H9 (cell line): Measurements from ENCODE around the gene SNX25. TPM values are rescaled to one million over a fixed set of nuclear protein-coding genes. Genes with fewer than 3 reads are reported as not detected.

Source experiments
- DNase-seq: peaks from one replicate; pipeline ENCODE4 v3.0.0-alpha.2; 2017
- H2AFZ ChIP-seq: one replicate; pipeline ENCODE4 v1.6.1; 2013; ENCODE audit warnings: mild to moderate bottlenecking, low read length, control low read depth, moderate library complexity
- H2AK5ac ChIP-seq: 2 replicates; pipeline ENCODE4 v1.6.1; 2013; ENCODE audit warnings: low read length, control low read depth, mixed read lengths; ENCODE audit not compliant: insufficient read length
- H2BK120ac ChIP-seq: one replicate; pipeline ENCODE4 v1.6.1; 2013; ENCODE audit warnings: low read depth, mild to moderate bottlenecking, low read length, control low read depth, inconsistent platforms; ENCODE audit not compliant: poor library complexity, severe bottlenecking
- H2BK12ac ChIP-seq: 2 replicates; pipeline ENCODE4 v1.6.1; 2013; ENCODE audit warnings: low read length, control low read depth, mixed read lengths, low read depth; ENCODE audit not compliant: insufficient read length
- H2BK15ac ChIP-seq: 2 replicates; pipeline ENCODE4 v1.6.1; 2013; ENCODE audit warnings: low read depth, low read length, control low read depth
- H2BK20ac ChIP-seq: one replicate; pipeline ENCODE4 v1.6.1; 2013; ENCODE audit warnings: low read depth, mild to moderate bottlenecking, low read length, control low read depth, inconsistent platforms; ENCODE audit not compliant: poor library complexity, severe bottlenecking
- H2BK5ac ChIP-seq: 2 replicates; pipeline ENCODE4 v1.6.1; 2013; ENCODE audit warnings: low read length, control low read depth, mixed read lengths; ENCODE audit not compliant: insufficient read length
- H3K14ac ChIP-seq: 2 replicates; pipeline ENCODE4 v1.6.1; 2013; ENCODE audit warnings: low read length, control low read depth; ENCODE audit not compliant: insufficient read depth
- H3K18ac ChIP-seq: 2 replicates; pipeline ENCODE4 v1.6.1; 2013; ENCODE audit warnings: low read depth, mild to moderate bottlenecking, mixed read lengths, low read length, control low read depth; ENCODE audit not compliant: insufficient read length
- H3K23ac ChIP-seq: 2 replicates; pipeline ENCODE4 v1.6.1; 2013; ENCODE audit warnings: low read length, control low read depth, mixed read lengths, low read depth; ENCODE audit not compliant: insufficient read length
- H3K23me2 ChIP-seq: 2 replicates; pipeline ENCODE4 v1.6.1; 2013; ENCODE audit warnings: low read depth, mild to moderate bottlenecking, mixed read lengths, low read length, control low read depth; ENCODE audit not compliant: insufficient read length, poor library complexity, severe bottlenecking
- H3K27ac ChIP-seq: 2 replicates; pipeline ENCODE4 v1.5.1; 2013; ENCODE audit warnings: low read length, control low read depth, mixed read lengths, low read depth; ENCODE audit not compliant: insufficient read length
- H3K27me3 ChIP-seq: 2 replicates; pipeline ENCODE4 v1.6.1; 2013; ENCODE audit warnings: low read length, control low read depth, inconsistent platforms; ENCODE audit not compliant: insufficient read depth
- H3K4ac ChIP-seq: 2 replicates; pipeline ENCODE4 v1.6.1; 2013; ENCODE audit warnings: low read depth, mild to moderate bottlenecking, control low read depth, inconsistent platforms, low read length, moderate library complexity
- H3K4me1 ChIP-seq: 2 replicates; pipeline ENCODE4 v1.6.1; 2013; ENCODE audit warnings: low read length, control low read depth, inconsistent platforms; ENCODE audit not compliant: insufficient read depth
- H3K4me2 ChIP-seq: 2 replicates; pipeline ENCODE4 v1.6.1; 2013; ENCODE audit warnings: low read length, control low read depth, mixed read lengths; ENCODE audit not compliant: insufficient read length, insufficient read depth
- H3K56ac ChIP-seq: 2 replicates; pipeline ENCODE4 v1.6.1; 2013; ENCODE audit warnings: low read depth, mild to moderate bottlenecking, mixed read lengths, low read length, control low read depth; ENCODE audit not compliant: insufficient read length
- H3K79me1 ChIP-seq: 2 replicates; pipeline ENCODE4 v1.6.1; 2013; ENCODE audit warnings: low read depth, mild to moderate bottlenecking, moderate library complexity, low read length, control low read depth, inconsistent platforms; ENCODE audit not compliant: insufficient read depth, poor library complexity, severe bottlenecking
- H3K79me2 ChIP-seq: 2 replicates; pipeline ENCODE4 v1.6.1; 2013; ENCODE audit warnings: low read length, control low read depth, inconsistent platforms; ENCODE audit not compliant: insufficient read depth
- H3K9ac ChIP-seq: 2 replicates; pipeline ENCODE4 v1.6.1; 2013; ENCODE audit warnings: low read length, control low read depth, mixed read lengths; ENCODE audit not compliant: insufficient read length; ENCODE audit errors: extremely low read depth
- H3K9me3 ChIP-seq: one replicate; pipeline ENCODE4 v1.6.1; 2013; ENCODE audit warnings: low read depth, low read length, inconsistent platforms; ENCODE audit not compliant: control insufficient read depth
- H3T11ph ChIP-seq: one replicate; pipeline ENCODE4 v1.6.1; 2013; ENCODE audit warnings: mild to moderate bottlenecking, low read length, control low read depth, inconsistent platforms
- H4K20me1 ChIP-seq: one replicate; pipeline ENCODE4 v1.6.1; 2013; ENCODE audit not compliant: control insufficient read depth, insufficient read length, insufficient read depth
- H4K5ac ChIP-seq: 2 replicates; pipeline ENCODE4 v1.6.1; 2013; ENCODE audit warnings: low read depth, mild to moderate bottlenecking, mixed read lengths, low read length, control low read depth; ENCODE audit not compliant: insufficient read length
- H4K8ac ChIP-seq: replicated peaks from 2 replicates; pipeline ENCODE4 v1.6.1; 2013; ENCODE audit warnings: low read length, control low read depth, mixed read lengths, low read depth; ENCODE audit not compliant: insufficient read length
- H4K91ac ChIP-seq: 2 replicates; pipeline ENCODE4 v1.6.1; 2013; ENCODE audit warnings: low read depth, mild to moderate bottlenecking, moderate library complexity, mixed read lengths, low read length, control low read depth; ENCODE audit not compliant: insufficient read length
- H3K27ac Mint-ChIP-seq, 3 experiments: 2 replicates in 2 of 3; 3 replicates in 1 of 3; pipeline ENCODE4 v1.8.0; 2020 to 2021; ENCODE audit warnings: mixed read lengths in 3 of 3, mild to moderate bottlenecking in 1 of 3, moderate library complexity in 1 of 3
- H3K27me3 Mint-ChIP-seq: 2 replicates; pipeline ENCODE4 v1.8.0; 2021; ENCODE audit warnings: low read depth, mild to moderate bottlenecking, moderate library complexity, mixed read lengths
- H3K36me3 Mint-ChIP-seq, 3 experiments: 2 replicates in 2 of 3; 3 replicates in 1 of 3; pipeline ENCODE4 v1.8.0; 2020 to 2021; ENCODE audit warnings: low read depth in 3 of 3, mixed read lengths in 3 of 3; ENCODE audit not compliant: insufficient read depth in 1 of 3
- H3K4me1 Mint-ChIP-seq, 2 experiments: 2 replicates each; pipeline ENCODE4 v1.8.0; 2020; ENCODE audit warnings: mixed read lengths in 2 of 2
- H3K4me3 Mint-ChIP-seq, 2 experiments: 2 replicates in 1 of 2; 3 replicates in 1 of 2; pipeline ENCODE4 v1.8.0; 2020 to 2021; ENCODE audit warnings: mild to moderate bottlenecking in 2 of 2, mixed read lengths in 2 of 2, moderate library complexity in 1 of 2
- H3K9me3 Mint-ChIP-seq, 2 experiments: 2 replicates in 1 of 2; 3 replicates in 1 of 2; pipeline ENCODE4 v1.8.0; 2020; ENCODE audit warnings: mild to moderate bottlenecking in 2 of 2, mixed read lengths in 2 of 2, moderate library complexity in 1 of 2
- CTCF ChIP-seq: fragments of 200-600 bp; sonication (generic); conservative IDR thresholded peaks from 3 replicates; pipeline ENCODE4 v1.8.0; 2021; ENCODE audit warnings: antibody characterized with exemption, mild to moderate bottlenecking
- WGBS: extraction: QIAGEN DNeasy Blood & Tissue Kit; methylation state at CpG from one replicate; pipeline ENCODE4 v1.1.7; 2013; ENCODE audit warnings: missing lambda C conversion rate, low lambda C conversion rate, mixed read lengths; ENCODE audit not compliant: insufficient read length; ENCODE audit errors: extremely low coverage; 5-methylcytosine and 5-hydroxymethylcytosine counted together
- total RNA-seq: library from RNA; stranded (reverse); gene quantifications from 2 replicates; pipeline ENCODE4 v1.2.1, GENCODE V29; 2021

Gene SNX25
- total RNA-seq, 1 experiment from 2014 or later = 28.2 TPM

GRCh38 chr4:185202984-185203485, 6.4 kb upstream of the SNX25 start:
- Histone ChIP-seq H3K4me1 (peaks cover 7% of the 10 kb centered on the region; the same call in 1 of the 2 replicates), H4K20me1 (no peaks in the 10 kb centered on the region), H2BK12ac (no peak overlapping the region), H4K8ac (no peak overlapping the region), H3K56ac (no peak overlapping the region), H3K4me2 (peak overlapping the region; percentile 39), H2AFZ (no peak overlapping the region), H3K14ac (no peak overlapping the region), H3K27ac (no peak overlapping the region), H3K79me2 (no peaks in the 10 kb centered on the region), H2BK15ac (no peak overlapping the region), H4K91ac (no peak overlapping the region), H2BK20ac (no peak overlapping the region), H3K9me3 (no peaks in the 10 kb centered on the region), H2BK5ac (no peak overlapping the region), H3K9ac (no peak overlapping the region), H3K23ac (no peak overlapping the region), H3K23me2 (peaks cover 3% of the 10 kb centered on the region), H2AK5ac (no peak overlapping the region), H4K5ac (no peak overlapping the region), H3T11ph (no peak overlapping the region), H3K79me1 (no peaks in the 10 kb centered on the region), H3K4ac (no peak overlapping the region), H3K18ac (no peak overlapping the region), H2BK120ac (peak overlapping the region; percentile 53), H3K27me3 (no peaks in the 10 kb centered on the region)
- no CpG with 5 or more reads among the region's 8 CpGs for WGBS
- Mint-ChIP-seq H3K9me3 (no peaks in the 10 kb centered on the region), H3K27ac (peak overlapping the region in 2 of 3 experiments; percentile 30 to 70; a peak in 2 of 7 replicates), H3K36me3 (peaks cover 0 to 16% (median 9%) of the 10 kb centered on the region in 3 experiments; a peak in 3 of 7 replicates), H3K4me3 (peak overlapping the region; percentile 85 to 93), H3K27me3 (peaks cover 10% of the 10 kb centered on the region), H3K4me1 (peaks cover 26 to 32% of the 10 kb centered on the region in 2 experiments)
- TF ChIP-seq CTCF = no peak
- no peak for DNase-seq
